ENCODE data around the gene RPS16. TPM values are rescaled to one million over a fixed set of nuclear protein-coding genes. Genes with fewer than 3 reads are reported as not detected.

The RPS16 gene
- total and polyA plus RNA-seq, 9 of the 15 experiments (the other 6 are each of a cell fraction or from before 2014, with no cell fraction given) = 82.6 to 3,671 (median 2,204) TPM

DNA sequence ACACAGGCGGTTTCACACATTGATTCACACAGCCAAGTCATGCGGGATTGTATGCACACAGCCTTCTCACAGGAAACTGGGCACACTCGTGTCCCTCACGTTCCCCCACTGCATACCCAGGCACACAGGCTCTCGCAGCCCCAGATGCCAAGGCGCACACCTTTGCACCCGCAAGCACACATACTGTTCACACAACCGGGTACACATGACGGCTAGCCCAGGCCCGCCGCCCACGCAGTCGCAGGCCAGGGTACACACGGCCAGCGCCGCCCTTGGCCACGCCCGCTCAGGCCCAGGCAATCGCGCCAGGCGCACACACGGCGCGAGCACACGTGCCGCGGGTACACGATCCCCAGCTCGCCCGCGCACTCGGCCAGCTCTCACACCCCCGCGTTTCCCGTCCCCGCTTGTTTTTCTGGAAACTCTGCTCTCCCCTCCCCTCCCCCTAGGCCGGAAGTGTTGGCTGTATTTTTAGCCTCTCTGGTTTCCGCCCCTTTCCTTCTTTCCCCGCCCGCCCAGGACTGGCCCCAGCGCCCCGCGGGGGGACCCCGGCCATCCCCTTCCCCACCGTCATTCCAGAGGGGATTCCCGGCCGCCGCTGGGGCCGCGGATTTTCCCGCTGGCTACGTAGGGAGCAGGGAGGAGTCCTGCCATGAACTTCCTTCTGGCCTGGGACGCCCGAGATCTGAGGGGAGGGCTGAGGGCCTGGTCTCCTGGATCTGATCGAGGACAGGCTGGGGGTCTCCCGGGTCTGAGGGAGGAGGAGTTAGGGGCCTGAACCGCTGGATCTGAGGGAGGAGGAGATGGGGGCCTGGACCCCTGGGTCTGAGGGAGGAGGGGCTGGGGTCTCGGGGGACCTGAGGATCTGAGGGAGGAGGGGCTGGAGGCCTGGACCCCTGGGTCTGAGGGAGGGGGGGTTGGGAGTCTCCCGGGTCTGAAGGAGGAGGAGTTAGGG, 33.1 kb downstream of the RPS16 start (continued):
- TF ChIP-seq, protein P1, sequence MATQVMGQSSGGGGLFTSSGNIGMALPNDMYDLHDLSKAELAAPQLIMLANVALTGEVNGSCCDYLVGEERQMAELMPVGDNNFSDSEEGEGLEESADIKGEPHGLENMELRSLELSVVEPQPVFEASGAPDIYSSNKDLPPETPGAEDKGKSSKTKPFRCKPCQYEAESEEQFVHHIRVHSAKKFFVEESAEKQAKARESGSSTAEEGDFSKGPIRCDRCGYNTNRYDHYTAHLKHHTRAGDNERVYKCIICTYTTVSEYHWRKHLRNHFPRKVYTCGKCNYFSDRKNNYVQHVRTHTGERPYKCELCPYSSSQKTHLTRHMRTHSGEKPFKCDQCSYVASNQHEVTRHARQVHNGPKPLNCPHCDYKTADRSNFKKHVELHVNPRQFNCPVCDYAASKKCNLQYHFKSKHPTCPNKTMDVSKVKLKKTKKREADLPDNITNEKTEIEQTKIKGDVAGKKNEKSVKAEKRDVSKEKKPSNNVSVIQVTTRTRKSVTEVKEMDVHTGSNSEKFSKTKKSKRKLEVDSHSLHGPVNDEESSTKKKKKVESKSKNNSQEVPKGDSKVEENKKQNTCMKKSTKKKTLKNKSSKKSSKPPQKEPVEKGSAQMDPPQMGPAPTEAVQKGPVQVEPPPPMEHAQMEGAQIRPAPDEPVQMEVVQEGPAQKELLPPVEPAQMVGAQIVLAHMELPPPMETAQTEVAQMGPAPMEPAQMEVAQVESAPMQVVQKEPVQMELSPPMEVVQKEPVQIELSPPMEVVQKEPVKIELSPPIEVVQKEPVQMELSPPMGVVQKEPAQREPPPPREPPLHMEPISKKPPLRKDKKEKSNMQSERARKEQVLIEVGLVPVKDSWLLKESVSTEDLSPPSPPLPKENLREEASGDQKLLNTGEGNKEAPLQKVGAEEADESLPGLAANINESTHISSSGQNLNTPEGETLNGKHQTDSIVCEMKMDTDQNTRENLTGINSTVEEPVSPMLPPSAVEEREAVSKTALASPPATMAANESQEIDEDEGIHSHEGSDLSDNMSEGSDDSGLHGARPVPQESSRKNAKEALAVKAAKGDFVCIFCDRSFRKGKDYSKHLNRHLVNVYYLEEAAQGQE (IDR thresholded peaks at IDR 0.05; ENCODE audit: borderline replicate concordance) = peak; percentile 50; the same call in 1 of the 2 replicates
- TF ChIP-seq, protein P1 (CRISPR knock-in tag; IDR thresholded peaks at IDR 0.05; ENCODE audit: low read depth) = no peak; the same call in 1 of the 2 replicates
- peak; percentile 100 for TF ChIP-seq ARID2 (IDR thresholded peaks at IDR 0.05)
- TF ChIP-seq ZNF644 (tag; IDR thresholded peaks at IDR 0.05; ENCODE audit: low read depth) = 0 out of 2 replicates have a peak, but pooled peaks have one; percentile 40
- peak; percentile 68; the same call in 1 of the 2 replicates for TF ChIP-seq ESRRA (IDR thresholded peaks at IDR 0.05; ENCODE audit: borderline replicate concordance, low read depth)
- TF ChIP-seq EWSR1 (IDR thresholded peaks at IDR 0.05; ENCODE audit: borderline replicate concordance, low read depth, partially characterized antibody) = no peak
- peak; percentile 17; the same call in 1 of the 2 replicates for TF ChIP-seq ZNF766 (CRISPR knock-in tag; conservative IDR thresholded peaks at IDR 0.05)

Data from K562 (cell line).